Neural progenitor cell (in vitro differentiated cells): Measurements from ENCODE around the gene CD58.

Source experiments
- EZH2 ChIP-seq: fragments of 200-600 bp; sonication (generic); IDR thresholded peaks from 2 replicates; pipeline ENCODE4 v1.6.1; 2017; ENCODE audit warnings: antibody characterized with exemption, mild to moderate bottlenecking, moderate library complexity
- TF ChIP-seq, protein P1 (sequence below): fragments of 200-600 bp; sonication (generic); IDR thresholded peaks from 2 replicates; pipeline ENCODE4 v1.5.1; 2017; ENCODE audit warnings: antibody characterized with exemption, mild to moderate bottlenecking

GRCh38 chr1:116544588-116545358 is 26.1 kb downstream of the CD58 start:
- TF ChIP-seq EZH2, result no peak
- TF ChIP-seq, protein P1, sequence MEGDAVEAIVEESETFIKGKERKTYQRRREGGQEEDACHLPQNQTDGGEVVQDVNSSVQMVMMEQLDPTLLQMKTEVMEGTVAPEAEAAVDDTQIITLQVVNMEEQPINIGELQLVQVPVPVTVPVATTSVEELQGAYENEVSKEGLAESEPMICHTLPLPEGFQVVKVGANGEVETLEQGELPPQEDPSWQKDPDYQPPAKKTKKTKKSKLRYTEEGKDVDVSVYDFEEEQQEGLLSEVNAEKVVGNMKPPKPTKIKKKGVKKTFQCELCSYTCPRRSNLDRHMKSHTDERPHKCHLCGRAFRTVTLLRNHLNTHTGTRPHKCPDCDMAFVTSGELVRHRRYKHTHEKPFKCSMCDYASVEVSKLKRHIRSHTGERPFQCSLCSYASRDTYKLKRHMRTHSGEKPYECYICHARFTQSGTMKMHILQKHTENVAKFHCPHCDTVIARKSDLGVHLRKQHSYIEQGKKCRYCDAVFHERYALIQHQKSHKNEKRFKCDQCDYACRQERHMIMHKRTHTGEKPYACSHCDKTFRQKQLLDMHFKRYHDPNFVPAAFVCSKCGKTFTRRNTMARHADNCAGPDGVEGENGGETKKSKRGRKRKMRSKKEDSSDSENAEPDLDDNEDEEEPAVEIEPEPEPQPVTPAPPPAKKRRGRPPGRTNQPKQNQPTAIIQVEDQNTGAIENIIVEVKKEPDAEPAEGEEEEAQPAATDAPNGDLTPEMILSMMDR, result no peak
